ENCODE measurements around the gene ADAMTS3. TPM values are rescaled to one million over a fixed set of nuclear protein-coding genes. Genes with fewer than 3 reads are reported as not detected.

ADAMTS3 gene
- polyA plus RNA-seq, 1 donor (not counting 4 experiments of a cell fraction or from before 2014, with no cell fraction given), result 0.09 TPM

- TF ChIP-seq EZH2 (IDR thresholded peaks at IDR 0.05; ENCODE audit: low read length) (no peak), CTCF (optimal IDR thresholded peaks at IDR 0.05 in 1 of 3, IDR thresholded peaks at IDR 0.05 in 1 of 3, conservative IDR thresholded peaks at IDR 0.05 in 1 of 3; ENCODE audit: extremely low read depth in 1 of 3, insufficient read depth in 2 of 3, low read length in 3 of 3) (no peak)
- DNase-seq (ENCODE audit: low read depth, low spot score) (no peak), FAIRE-seq (no peak)
- no peak overlapping the region for H3K4me2 ChIP-seq (ENCODE audit: control insufficient read depth, extremely low read depth, insufficient read depth, low read depth, low read length)
- H3K9me1 ChIP-seq (ENCODE audit: control insufficient read depth, extremely low read depth, insufficient read depth, low read length), result no peaks in the 10 kb centered on the region
- no peak overlapping the region for H3K4me3 ChIP-seq (ENCODE audit: control insufficient read depth in 2 of 3, extremely low read depth in 1 of 3, insufficient read depth in 2 of 3, low read depth in 1 of 3, low read length in 3 of 3)
- H3K36me3 ChIP-seq (ENCODE audit: control insufficient read depth in 2 of 2, extremely low read depth in 1 of 2, insufficient read depth in 2 of 2, low read length in 2 of 2), result no peaks in the 10 kb centered on the region
- H3K79me2 ChIP-seq (ENCODE audit: control insufficient read depth, insufficient read depth, low read length), result no peaks in the 10 kb centered on the region
- H3K4me1 ChIP-seq (ENCODE audit: control insufficient read depth, extremely low read depth, insufficient read depth, low read length), result no peaks in the 10 kb centered on the region
- no peak overlapping the region for H3K27ac ChIP-seq (ENCODE audit: control insufficient read depth, insufficient read depth, low read length)
- H3K27me3 ChIP-seq (ENCODE audit: control insufficient read depth, extremely low read depth, insufficient read depth, low read length), result no peaks in the 10 kb centered on the region
- dilution Hi-C loops (cut with MboI; ENCODE audit: extremely low pct_ligation_motif_present, low sequenced_read_pairs), result no loop called here
- no peak overlapping the region for H2AFZ ChIP-seq (ENCODE audit: control insufficient read depth, low read length)
- no peaks in the 10 kb centered on the region for H3K9me3 ChIP-seq (ENCODE audit: control insufficient read depth, low read depth, low read length)
- H4K20me1 ChIP-seq (ENCODE audit: control insufficient read depth, extremely low read depth, insufficient read depth, low read length), result no peaks in the 10 kb centered on the region
- H3K9ac ChIP-seq (ENCODE audit: control insufficient read depth, extremely low read depth, insufficient read depth, low read length), result no peak overlapping the region
Observed at GRCh38 chr4:72366601-72367000, 202.4 kb downstream of the ADAMTS3 start.

DNA sequence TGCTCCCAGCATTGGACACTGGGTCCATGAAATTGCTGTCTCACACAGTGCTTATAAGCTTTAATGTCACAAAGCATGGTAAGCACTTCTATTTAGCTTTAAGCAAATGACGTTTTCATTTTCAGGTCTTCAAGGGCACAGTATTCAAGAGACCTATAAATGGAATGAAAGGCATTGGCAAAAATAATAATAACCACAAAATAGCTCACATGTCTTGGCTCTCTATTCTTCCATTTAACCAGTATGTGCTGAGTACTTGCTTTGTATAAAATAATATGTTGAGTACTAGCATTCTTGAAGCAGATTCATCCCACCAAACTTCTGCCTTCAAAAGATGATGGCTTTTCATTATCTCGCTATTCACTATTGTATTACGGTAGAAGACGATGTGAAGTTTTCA lies 203.0 kb downstream of the ADAMTS3 start:
- no peak overlapping the region for H3K27ac ChIP-seq (ENCODE audit: control insufficient read depth, insufficient read depth, low read length)
- no peak overlapping the region for H3K4me2 ChIP-seq (ENCODE audit: control insufficient read depth, extremely low read depth, insufficient read depth, low read depth, low read length)
- H3K27me3 ChIP-seq (ENCODE audit: control insufficient read depth, extremely low read depth, insufficient read depth, low read length), result no peaks in the 10 kb centered on the region
- H2AFZ ChIP-seq (ENCODE audit: control insufficient read depth, low read length), result no peak overlapping the region
- no peak for TF ChIP-seq EZH2 (IDR thresholded peaks at IDR 0.05; ENCODE audit: low read length)
- dilution Hi-C loops (cut with MboI; ENCODE audit: extremely low pct_ligation_motif_present, low sequenced_read_pairs), result no loop called here
- FAIRE-seq (no peak), DNase-seq (ENCODE audit: low read depth, low spot score) (no peak)
- no peaks in the 10 kb centered on the region for H3K4me1 ChIP-seq (ENCODE audit: control insufficient read depth, extremely low read depth, insufficient read depth, low read length)
- H3K36me3 ChIP-seq (ENCODE audit: control insufficient read depth in 2 of 2, extremely low read depth in 1 of 2, insufficient read depth in 2 of 2, low read length in 2 of 2), result no peaks in the 10 kb centered on the region
- no peaks in the 10 kb centered on the region for H4K20me1 ChIP-seq (ENCODE audit: control insufficient read depth, extremely low read depth, insufficient read depth, low read length)
- no peak overlapping the region for H3K4me3 ChIP-seq (ENCODE audit: control insufficient read depth in 2 of 3, extremely low read depth in 1 of 3, insufficient read depth in 2 of 3, low read depth in 1 of 3, low read length in 3 of 3)
- H3K9ac ChIP-seq (ENCODE audit: control insufficient read depth, extremely low read depth, insufficient read depth, low read length), result no peak overlapping the region
- no peaks in the 10 kb centered on the region for H3K9me3 ChIP-seq (ENCODE audit: control insufficient read depth, low read depth, low read length)
- no peaks in the 10 kb centered on the region for H3K9me1 ChIP-seq (ENCODE audit: control insufficient read depth, extremely low read depth, insufficient read depth, low read length)
- H3K79me2 ChIP-seq (ENCODE audit: control insufficient read depth, insufficient read depth, low read length), result no peaks in the 10 kb centered on the region

GRCh38 chr4:72365016-72365415 lies 204.0 kb downstream of the ADAMTS3 start:
- H3K36me3 ChIP-seq (ENCODE audit: control insufficient read depth in 2 of 2, extremely low read depth in 1 of 2, insufficient read depth in 2 of 2, low read length in 2 of 2), result no peaks in the 10 kb centered on the region
- H3K4me1 ChIP-seq (ENCODE audit: control insufficient read depth, extremely low read depth, insufficient read depth, low read length), result no peaks in the 10 kb centered on the region
- H4K20me1 ChIP-seq (ENCODE audit: control insufficient read depth, extremely low read depth, insufficient read depth, low read length), result no peaks in the 10 kb centered on the region
- H3K9ac ChIP-seq (ENCODE audit: control insufficient read depth, extremely low read depth, insufficient read depth, low read length), result no peak overlapping the region
- H3K4me3 ChIP-seq (ENCODE audit: control insufficient read depth in 2 of 3, extremely low read depth in 1 of 3, insufficient read depth in 2 of 3, low read depth in 1 of 3, low read length in 3 of 3), result no peak overlapping the region
- H3K9me3 ChIP-seq (ENCODE audit: control insufficient read depth, low read depth, low read length), result no peaks in the 10 kb centered on the region
- no peaks in the 10 kb centered on the region for H3K27me3 ChIP-seq (ENCODE audit: control insufficient read depth, extremely low read depth, insufficient read depth, low read length)
- H3K9me1 ChIP-seq (ENCODE audit: control insufficient read depth, extremely low read depth, insufficient read depth, low read length), result no peaks in the 10 kb centered on the region
- H2AFZ ChIP-seq (ENCODE audit: control insufficient read depth, low read length), result no peak overlapping the region
- FAIRE-seq (no peak), DNase-seq (ENCODE audit: low read depth, low spot score) (no peak)
- dilution Hi-C loops (cut with MboI; ENCODE audit: extremely low pct_ligation_motif_present, low sequenced_read_pairs), result no loop called here
- TF ChIP-seq CTCF (optimal IDR thresholded peaks at IDR 0.05 in 1 of 3, IDR thresholded peaks at IDR 0.05 in 1 of 3, conservative IDR thresholded peaks at IDR 0.05 in 1 of 3; ENCODE audit: extremely low read depth in 1 of 3, insufficient read depth in 2 of 3, low read length in 3 of 3), result no peak
- TF ChIP-seq EZH2 (IDR thresholded peaks at IDR 0.05; ENCODE audit: low read length), result no peak
- no peak overlapping the region for H3K4me2 ChIP-seq (ENCODE audit: control insufficient read depth, extremely low read depth, insufficient read depth, low read depth, low read length)
- no peaks in the 10 kb centered on the region for H3K79me2 ChIP-seq (ENCODE audit: control insufficient read depth, insufficient read depth, low read length)
- H3K27ac ChIP-seq (ENCODE audit: control insufficient read depth, insufficient read depth, low read length), result no peak overlapping the region

All from keratinocyte (primary cell).